Caki2 (cell line): Measurements from ENCODE around the gene ZNF581. TPM values are rescaled to one million over a fixed set of nuclear protein-coding genes. Genes with fewer than 3 reads are reported as not detected.

Source experiments
- DNase-seq: peaks from one replicate; pipeline ENCODE4 v3.0.0-alpha.2; 2015; ENCODE audit warnings: low read depth
- in situ Hi-C: cut with HindIII; loops from 2 replicates; pipeline ENCODE4 v1.10.0; 2016; ENCODE audit warnings: low sequenced_read_pairs, low pct_unique_long_range_greater_than_20kb, mixed read lengths
- total RNA-seq: library from RNA; depleted of rRNA; stranded (reverse); fragments of >200 nt; shearing (Covaris generic); gene quantifications from 2 replicates; pipeline ENCODE4 v1.2.3, GENCODE V29; 2014; ENCODE audit warnings: low replicate concordance

ZNF581 gene
- total RNA-seq, 1 experiment from 2014 or later: 23.3 TPM

DNA sequence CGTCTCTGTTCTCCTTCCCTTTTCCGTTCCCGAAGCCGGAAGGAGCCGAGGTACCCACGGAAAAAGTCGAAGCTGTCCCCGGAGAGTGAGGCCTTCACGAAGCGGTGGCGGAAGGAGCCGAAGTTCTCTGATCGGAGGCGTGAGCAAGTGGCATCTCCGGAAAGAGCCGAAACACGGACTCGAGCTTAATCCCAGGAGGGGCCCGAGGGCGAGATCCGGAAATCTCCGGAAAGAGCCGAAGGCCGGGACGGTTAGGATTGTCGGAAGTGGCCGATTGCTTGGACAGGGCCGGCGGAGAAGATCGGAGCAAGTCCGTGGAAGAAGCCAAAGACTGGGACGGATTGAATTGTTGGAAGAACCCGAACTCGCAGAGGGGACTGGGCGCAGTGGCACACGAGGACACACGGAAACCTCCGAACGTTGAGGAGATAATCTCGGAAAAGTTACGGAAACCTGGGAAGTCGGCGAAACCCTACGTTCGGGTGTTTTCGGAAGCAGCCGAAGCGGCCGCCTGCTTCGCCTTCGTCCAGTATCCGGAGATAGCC is 10.9 kb downstream of the ZNF581 start:
- in situ Hi-C loops: no loop called here
- DNase-seq: peak; percentile 100

DNA sequence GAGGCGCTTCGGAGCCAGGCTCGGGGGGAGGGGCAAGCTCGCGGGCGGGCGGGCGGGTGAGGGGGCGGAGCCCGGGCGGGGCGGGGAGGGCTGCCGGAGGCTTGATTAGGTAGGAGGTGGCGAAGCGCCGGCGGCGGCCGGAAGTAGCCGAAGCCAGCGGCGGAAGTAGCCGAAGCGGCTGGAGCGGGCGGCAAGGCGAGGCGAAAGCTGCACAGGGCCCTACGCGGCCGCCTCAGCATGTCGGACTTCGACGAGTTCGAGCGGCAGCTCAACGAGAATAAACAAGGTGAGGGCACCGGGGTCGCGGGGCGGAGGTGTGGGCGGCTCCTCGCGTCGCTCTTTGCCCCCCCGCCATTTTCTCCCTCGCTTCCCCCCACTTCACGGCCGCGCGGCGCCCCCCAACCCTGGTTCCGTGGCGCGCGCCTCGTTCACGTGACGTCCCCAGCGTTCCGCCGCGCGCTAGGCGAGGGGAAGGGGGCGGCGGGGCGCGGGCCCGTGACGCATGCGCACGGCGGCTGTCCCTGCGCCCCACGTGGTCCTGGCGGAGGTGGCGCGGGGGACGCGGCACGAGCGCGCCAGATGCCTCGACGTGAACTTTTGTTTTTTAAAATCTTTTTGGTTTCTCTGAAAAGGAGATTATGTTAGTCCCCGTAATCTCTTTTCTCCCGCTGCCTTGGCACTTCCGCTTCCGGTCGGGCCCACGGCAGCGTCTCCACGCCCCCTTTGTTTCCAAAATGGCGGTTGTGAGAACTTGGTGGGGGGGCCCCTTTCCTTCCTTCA is 11.6 kb downstream of the ZNF581 start, which contains the start of gene U2AF2:
Gene U2AF2 (plus strand): TSS at position 168 of the 780 bp plus-strand sequence. CDS start 70 bp downstream, at position 238.
- peak; percentile 87 for DNase-seq
- in situ Hi-C loops: no loop called here

DNA sequence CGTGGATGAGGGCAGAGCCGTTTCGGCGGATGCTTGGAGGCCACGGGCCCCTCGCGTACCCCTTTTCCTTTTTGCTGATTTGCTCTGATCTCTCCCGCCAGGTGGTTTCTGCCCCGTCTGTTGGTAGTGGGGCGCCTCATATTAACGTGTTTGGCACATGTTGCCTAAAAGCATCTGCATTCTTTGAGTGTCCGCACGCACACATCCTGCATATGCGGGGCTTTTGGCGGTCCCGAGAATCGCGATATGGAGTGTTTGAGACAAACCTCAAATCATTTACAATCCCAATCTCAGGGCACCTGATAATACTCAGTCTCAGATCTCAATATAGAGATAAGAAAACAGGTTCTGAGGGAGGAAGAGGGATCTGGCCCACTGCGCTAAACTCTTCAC is 12.2 kb downstream of the ZNF581 start:
- in situ Hi-C loops: no loop called here
- no peak for DNase-seq

DNA sequence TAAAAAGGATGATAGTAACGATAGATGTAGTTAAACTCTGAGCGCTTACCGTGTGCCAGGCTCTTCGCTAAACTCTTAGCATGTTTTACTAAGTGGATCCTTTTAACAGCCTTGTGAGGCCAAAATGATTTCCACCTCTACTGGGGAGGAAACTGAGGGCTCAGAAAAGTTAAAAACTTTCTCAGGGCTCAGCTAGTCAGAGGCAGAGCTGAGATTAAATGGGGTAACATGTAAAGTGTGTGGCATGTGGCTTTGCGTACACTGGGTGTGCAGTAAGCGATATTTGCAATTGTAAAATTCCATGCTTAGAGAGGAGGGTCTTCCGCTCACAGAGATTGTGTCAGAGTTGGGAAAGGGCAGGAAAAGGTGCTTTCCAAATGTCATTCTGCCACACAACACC is 13.1 kb downstream of the ZNF581 start:
- DNase-seq: no peak
- in situ Hi-C loops: no loop called here

DNA sequence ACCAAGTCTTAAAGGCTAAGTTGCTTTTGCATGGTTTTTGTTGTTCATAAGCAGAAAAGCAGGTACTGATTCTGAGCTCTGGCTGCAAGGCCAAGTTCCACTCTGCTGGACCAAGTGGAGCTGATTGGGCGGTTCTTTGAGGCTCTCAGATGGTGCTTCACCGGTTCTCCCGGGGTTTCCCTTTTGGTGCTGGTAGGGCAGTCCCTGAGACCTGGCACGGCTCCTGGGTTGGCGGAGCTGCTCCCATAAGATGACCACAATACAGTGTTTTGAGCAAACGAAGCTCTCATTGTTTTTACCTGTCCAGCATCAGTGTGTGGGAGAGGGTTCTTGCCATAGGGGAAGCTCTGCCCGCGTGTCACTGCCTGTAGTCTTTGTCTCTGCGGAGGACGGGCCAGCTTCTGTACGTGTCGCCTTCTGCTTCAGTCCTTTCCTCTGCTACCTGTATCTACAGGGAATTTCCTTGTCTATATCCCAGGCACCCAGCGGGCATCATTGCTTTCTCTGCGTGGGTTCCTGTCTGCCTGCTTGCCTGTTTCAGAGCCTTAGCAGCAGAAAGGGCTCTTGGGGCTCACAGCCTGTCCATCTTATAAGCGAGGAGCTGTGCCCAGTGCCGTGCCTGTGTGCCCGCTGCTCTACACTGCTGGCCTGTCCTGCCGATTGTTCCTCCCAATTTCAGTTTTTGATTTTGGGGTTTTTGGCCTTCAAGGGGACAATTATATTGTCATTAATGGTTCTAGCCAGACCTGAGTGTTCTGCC is 13.7 kb downstream of the ZNF581 start:
- in situ Hi-C loops: no loop called here
- DNase-seq: no peak

DNA sequence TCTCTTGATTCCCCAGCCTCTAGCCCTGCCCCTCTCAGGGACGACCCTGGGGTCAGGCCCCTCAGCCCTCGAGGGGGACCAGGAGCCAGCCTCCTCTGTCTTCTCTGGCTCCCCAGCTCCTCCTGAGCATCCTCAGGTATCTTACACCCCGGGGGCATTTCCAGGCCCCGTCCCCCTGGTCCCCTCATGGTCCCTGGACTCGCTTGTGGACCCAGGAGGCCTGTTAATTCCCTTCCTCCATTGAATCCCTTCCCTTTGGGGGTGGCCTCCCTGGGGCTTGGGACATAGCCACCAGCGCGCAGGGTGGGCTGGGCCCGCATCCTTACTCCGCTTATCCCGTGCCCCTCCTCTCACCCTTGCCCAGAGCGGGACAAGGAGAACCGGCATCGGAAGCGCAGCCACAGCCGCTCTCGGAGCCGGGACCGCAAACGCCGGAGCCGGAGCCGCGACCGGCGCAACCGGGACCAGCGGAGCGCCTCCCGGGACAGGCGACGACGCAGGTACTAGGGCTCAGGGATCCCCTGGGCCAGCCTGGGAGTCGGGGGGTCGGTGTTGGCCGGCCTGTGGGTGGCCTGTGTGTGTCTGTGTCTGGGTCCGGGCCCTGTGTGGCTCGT is 15.5 kb downstream of the ZNF581 start:
- DNase-seq: no peak

DNA sequence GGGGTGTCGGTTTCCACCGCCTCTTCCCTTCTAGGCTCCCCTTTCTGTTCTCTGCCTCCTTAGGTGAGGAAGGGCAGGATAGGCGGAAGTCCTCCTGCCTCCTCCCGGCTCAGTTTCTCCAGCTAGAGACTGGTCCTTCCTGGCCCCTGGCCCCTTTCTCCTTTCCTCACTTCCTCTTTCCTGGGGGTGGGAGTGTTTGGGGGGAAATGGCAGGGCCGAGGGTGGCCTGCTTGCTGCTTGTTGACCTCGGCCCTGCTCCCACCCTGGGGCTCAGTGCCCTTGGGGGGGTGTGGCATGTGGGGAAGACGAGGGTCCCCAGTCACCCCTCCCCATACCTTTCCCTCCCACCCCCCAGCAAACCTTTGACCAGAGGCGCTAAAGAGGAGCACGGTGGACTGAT is 16.4 kb downstream of the ZNF581 start:
- in situ Hi-C loops: no loop called here

More for the DNA sequence above, 15.5 kb downstream of the ZNF581 start:
- in situ Hi-C loops: no loop called here

DNA sequence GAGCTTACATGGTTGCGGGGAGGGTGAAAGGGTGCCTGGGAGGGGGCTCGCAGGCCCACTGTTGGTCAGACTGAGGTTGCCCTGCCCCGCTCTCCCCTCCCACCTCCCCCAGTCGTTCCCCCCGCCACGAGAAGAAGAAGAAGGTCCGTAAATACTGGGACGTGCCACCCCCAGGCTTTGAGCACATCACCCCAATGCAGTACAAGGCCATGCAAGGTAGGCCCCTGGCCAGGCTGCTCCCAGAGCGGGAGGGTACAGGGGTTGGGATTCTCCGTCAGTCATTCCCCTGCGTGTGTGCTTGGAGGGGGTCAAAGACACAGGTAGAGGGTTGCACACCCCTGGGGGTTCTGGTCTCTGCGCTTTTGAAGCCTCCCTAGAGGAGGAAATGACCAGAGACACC is 17.0 kb downstream of the ZNF581 start:
- in situ Hi-C loops: no loop called here
- no peak for DNase-seq

More for the DNA sequence above, 16.4 kb downstream of the ZNF581 start:
- DNase-seq: no peak

DNA sequence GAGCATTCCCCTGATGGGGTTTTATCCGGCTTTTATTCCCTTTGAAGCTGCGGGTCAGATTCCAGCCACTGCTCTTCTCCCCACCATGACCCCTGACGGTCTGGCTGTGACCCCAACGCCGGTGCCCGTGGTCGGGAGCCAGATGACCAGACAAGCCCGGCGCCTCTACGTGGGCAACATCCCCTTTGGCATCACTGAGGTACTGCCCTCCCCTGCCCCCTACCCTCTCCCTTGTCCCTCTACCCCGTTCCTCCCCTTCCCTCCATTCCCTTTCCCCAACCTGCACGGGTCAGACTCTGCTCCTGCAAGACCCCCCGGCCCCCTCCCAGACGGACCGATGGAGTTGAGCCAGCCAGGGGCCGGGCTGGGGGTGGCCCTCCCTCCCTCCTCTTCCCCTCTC is 17.5 kb downstream of the ZNF581 start:
- DNase-seq: no peak
- in situ Hi-C loops: no loop called here

DNA sequence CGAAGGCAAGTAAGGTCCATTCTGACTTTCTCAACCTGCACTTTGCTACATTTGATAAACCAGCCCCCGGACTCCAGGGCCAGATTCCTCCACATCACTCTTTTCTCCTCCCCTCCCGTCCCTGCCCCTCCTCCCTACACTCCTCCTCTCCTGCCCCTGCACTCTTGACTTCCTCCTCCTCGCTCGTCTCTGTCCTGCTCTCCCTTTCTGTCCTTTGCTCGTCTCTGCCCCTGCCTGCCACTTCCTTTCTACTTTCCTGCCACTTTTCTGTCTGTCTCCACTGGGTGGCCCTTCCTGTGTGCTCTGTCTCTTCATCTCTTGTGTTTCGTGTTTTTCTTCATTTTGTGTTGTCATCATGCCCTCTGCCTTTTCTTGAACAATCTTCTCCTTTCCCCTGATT is 18.4 kb downstream of the ZNF581 start:
- in situ Hi-C loops: no loop called here
- no peak for DNase-seq

DNA sequence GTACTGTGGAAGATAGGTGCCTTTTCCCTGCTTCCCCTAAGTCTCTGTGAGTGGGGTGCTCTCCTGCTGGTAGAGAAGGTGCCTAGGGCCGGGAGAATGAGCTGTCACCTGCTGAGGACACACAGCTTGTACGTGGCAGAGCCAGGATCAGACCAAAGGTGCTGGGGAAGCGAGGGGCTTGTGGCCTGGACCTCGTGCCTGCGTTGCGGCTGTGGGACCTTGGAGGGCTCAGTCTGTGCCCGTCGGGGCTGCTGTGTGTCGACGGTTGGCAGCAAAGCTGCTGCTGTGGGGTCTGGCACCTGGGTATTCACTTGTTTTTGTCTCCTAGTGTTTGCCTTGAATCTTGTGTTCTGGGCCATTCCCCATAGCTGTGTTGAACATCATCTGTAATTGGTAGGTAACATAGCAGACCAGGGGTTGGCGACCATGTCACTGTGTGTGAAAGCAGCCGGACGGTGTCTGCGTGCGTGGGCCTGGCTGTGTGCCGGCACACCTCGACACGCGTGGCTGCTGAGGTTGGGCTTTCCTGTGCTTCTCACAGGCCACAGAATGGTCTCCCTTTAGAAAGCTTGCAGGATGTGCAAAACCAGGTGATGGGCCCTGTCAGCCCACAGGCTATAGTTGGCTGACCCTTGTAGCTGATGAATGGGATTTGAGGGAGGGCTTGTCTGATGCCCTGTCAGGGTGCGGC is 20.5 kb downstream of the ZNF581 start:
- in situ Hi-C loops: no loop called here

DNA sequence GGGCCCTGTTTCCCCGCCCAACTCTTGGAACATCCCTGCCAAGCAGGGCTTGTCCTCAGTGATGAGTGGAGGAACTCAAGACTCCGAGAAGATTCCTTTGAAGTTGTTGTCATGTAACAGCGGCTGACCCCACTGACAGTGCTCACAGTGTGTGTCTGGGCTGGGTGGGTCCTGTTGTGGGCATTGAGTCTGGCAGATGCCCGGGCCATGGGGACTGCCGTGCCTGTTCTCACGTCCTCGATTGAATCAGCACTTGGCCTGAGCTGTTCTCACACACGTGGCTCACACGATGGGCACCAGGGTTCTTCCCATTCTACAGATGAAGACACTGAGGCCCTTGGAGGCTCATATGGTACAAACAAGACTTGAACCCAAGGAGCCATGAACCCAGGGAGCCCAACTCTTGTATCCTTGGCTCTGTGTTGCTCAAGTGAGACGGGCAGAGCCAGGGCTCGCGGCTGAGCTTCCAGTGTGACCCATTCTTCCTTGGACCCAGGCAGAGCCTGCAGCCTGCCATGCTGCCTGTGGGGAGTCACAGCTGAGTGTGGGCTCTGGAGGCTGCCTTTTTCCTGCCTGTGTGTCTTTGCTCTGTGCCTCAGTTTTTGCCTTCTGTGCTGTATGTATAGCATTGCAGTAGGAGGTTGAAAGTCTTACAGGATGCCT is 23.0 kb downstream of the ZNF581 start:
- in situ Hi-C loops: no loop called here
- DNase-seq: no peak

More for the DNA sequence above, 20.5 kb downstream of the ZNF581 start:
- DNase-seq: no peak

DNA sequence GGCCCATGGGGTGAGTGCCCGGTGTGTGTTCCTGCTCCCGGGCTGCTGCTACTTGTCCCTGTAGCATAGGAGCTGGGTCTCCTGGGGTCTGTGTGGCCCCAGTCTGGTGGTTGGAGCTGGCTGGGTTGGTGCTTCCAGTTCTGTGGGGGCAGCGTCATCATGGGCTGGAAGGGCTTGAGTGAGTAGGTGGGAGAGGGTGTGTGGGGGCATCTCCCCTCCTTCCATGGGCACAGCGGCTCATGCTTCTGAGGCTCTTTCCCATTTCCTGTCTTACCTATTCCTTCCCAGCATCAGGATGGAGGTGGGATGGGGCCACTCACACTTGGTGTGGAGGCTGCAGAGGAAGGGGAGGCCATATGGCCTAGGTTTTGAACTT is 23.5 kb downstream of the ZNF581 start:
- in situ Hi-C loops: no loop called here

DNA sequence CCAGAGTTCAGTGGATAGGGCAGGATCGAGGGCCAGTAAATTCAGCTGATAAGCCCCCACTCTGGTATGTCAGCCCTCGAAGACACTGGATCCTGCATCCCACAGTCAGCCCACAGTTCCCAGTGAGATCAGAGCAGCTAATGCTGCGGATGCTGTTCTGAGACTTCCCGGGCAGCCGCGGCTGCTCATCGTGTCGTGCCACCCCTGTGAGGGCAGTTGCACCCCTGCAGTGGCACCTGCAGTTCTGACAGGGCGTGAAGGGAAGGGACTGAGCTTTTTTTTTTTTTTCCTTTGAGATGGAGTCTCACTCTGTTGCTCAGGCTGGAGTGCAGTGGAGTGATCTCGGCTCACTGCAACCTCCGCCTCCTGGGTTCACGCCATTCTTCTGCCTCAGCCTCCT is 24.1 kb downstream of the ZNF581 start:
- in situ Hi-C loops: no loop called here

More for the DNA sequence above, 23.5 kb downstream of the ZNF581 start:
- DNase-seq: no peak

DNA sequence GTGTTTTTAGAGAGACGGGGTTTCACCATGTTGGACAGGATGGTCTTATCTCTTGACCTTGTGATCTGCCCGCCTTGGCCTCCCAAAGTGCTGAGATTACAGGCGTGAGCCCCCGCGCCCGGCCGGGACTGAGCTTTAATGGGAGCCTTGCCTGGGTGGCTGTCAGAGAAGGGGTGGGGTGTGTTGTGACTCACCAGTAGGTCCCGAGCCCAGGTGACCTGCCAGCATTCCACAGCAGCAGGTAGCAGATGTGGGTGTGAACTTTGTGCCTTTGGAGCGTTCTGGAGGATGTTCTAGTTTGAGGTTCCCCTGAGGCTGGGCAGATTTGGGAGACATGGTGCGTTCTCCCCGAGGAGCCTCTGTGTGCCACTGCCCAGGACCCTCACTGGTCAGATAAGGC is 24.5 kb downstream of the ZNF581 start:
- DNase-seq: no peak
- in situ Hi-C loops: no loop called here

More for the DNA sequence above, 24.1 kb downstream of the ZNF581 start:
- DNase-seq: no peak

DNA sequence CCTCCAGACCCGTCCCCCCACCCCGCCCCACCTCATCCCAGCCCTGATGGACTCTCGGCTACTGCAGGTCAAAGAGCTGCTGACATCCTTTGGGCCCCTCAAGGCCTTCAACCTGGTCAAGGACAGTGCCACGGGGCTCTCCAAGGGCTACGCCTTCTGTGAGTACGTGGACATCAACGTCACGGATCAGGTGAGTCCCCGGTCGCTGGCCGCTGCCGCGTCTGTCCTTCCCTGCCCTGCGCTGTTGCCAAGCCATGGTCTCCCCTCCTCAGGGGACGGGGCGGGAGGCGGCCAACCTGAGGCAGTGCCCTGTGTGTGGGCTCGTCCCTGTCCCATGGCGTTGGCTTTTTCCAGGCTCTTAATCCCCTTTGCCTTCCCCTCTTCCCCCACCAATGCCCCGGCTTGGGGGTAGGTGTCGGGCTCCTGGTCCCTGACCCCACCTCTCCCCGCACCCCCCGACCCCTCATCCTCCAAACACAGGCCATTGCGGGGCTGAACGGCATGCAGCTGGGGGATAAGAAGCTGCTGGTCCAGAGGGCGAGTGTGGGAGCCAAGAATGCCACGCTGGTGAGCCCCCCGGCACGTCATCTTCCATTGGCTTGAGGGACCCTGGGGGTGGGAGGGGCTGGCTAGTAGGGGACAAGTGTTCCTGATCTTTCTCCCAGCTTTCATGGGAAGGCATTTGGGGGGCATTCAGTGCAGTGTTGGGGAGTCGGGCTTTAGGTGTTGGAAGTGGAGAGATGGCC is 25.3 kb downstream of the ZNF581 start:
- DNase-seq: no peak
- in situ Hi-C loops: no loop called here
